Tibial nerve (tissue), 4 donors: ENCODE measurements around the gene FOSL2. TPM values are rescaled to one million over a fixed set of nuclear protein-coding genes. Genes with fewer than 3 reads are reported as not detected.
A peak's percentile ranks its signal among the peaks of the same experiment; 100 is the strongest.

Experiments used
- DNase-seq, 2 donors: peaks; one replicate each; pipeline ENCODE4 v3.0.0-alpha.2; 2019; ENCODE audit warnings: low spot score in 2 of 2
- H3K27ac ChIP-seq, 4 donors: fragments of 200-600 bp; sonication (generic) in 3 of 4; one replicate each; pipeline ENCODE4 v1.5.1; 2017 to 2019; ENCODE audit warnings: mild to moderate bottlenecking in 1 of 4
- H3K27me3 ChIP-seq, 2 donors: fragments of 200-600 bp; sonication (generic) in 1 of 2; one replicate each; pipeline versions ENCODE4 v1.5.1 to v1.6.0; 2017 to 2019
- H3K36me3 ChIP-seq, 3 donors: fragments of 200-600 bp; sonication (generic); one replicate each; pipeline ENCODE4 v1.5.1; 2018 to 2019
- H3K4me1 ChIP-seq, 4 donors: fragments of 200-600 bp; sonication (generic) in 3 of 4; one replicate each; pipeline ENCODE4 v1.5.1; 2017 to 2019
- H3K4me3 ChIP-seq, 4 donors: fragments of 200-600 bp; sonication (generic) in 3 of 4; one replicate each; pipeline ENCODE4 v1.5.1; 2017 to 2019; ENCODE audit warnings: mild to moderate bottlenecking in 1 of 4, moderate library complexity in 1 of 4
- H3K9me3 ChIP-seq, 4 donors: fragments of 200-600 bp; sonication (generic) in 3 of 4; one replicate each; pipeline ENCODE4 v1.5.1; 2017 to 2019
- EP300 ChIP-seq, 2 donors: sonication (generic); formaldehyde crosslinking; IDR thresholded peaks; one replicate each; pipeline ENCODE4 v1.6.1; 2017; ENCODE audit warnings: antibody characterized with exemption in 2 of 2, mild to moderate bottlenecking in 1 of 2
- POLR2A ChIP-seq, 2 donors: fragments of 450-650 bp; IDR thresholded peaks; one replicate each; pipeline ENCODE4 v1.6.1; 2017; ENCODE audit warnings: antibody characterized with exemption in 2 of 2, mild to moderate bottlenecking in 2 of 2, moderate library complexity in 2 of 2
- WGBS, 2 donors: methylation state at CpG; one replicate each; pipeline ENCODE4 v1.1.5; 2018; 5-methylcytosine and 5-hydroxymethylcytosine counted together
- total RNA-seq, 4 donors: library from RNA; depleted of rRNA; stranded (reverse); fragments of >200 nt; gene quantifications; one replicate each; pipeline ENCODE4 v1.1.0, GENCODE V29; 2016
- TF ChIP-seq, protein P1 (sequence below), 5 experiments: fragments of 200-600 bp in 3 of 5; fragments of 450-650 bp in 2 of 5; sonication (generic) in 3 of 5; IDR thresholded peaks; one replicate each; pipeline ENCODE4 v1.5.1; 2016 to 2019; ENCODE audit warnings: antibody characterized with exemption in 5 of 5, mild to moderate bottlenecking in 3 of 5, moderate library complexity in 2 of 5

FOSL2 gene
- total RNA-seq, 4 donors from 2014 or later: 141 to 207 (median 190) TPM

- Histone ChIP-seq H3K9me3 (no peaks in the 10 kb centered on the region), H3K4me3 (no peak overlapping the region), H3K27ac (no peak overlapping the region), H3K36me3 (no peaks in the 10 kb centered on the region), H3K27me3 (no peaks in the 10 kb centered on the region), H3K4me1 (peaks cover 0 to 18% (median 4%) of the 10 kb centered on the region in 4 donors)
- TF ChIP-seq EP300 (IDR thresholded peaks at IDR 0.05): no peak
- TF ChIP-seq, protein P1, sequence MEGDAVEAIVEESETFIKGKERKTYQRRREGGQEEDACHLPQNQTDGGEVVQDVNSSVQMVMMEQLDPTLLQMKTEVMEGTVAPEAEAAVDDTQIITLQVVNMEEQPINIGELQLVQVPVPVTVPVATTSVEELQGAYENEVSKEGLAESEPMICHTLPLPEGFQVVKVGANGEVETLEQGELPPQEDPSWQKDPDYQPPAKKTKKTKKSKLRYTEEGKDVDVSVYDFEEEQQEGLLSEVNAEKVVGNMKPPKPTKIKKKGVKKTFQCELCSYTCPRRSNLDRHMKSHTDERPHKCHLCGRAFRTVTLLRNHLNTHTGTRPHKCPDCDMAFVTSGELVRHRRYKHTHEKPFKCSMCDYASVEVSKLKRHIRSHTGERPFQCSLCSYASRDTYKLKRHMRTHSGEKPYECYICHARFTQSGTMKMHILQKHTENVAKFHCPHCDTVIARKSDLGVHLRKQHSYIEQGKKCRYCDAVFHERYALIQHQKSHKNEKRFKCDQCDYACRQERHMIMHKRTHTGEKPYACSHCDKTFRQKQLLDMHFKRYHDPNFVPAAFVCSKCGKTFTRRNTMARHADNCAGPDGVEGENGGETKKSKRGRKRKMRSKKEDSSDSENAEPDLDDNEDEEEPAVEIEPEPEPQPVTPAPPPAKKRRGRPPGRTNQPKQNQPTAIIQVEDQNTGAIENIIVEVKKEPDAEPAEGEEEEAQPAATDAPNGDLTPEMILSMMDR (IDR thresholded peaks at IDR 0.05): no peak
- no peak for TF ChIP-seq POLR2A (IDR thresholded peaks at IDR 0.05)
- DNase-seq: no peak
- 82 to 86% methylated on average over 15 of the region's 15 CpGs for WGBS, 2 donors
Measured at GRCh38 chr2:28450901-28451565, 58.4 kb downstream of the FOSL2 start.

DNA sequence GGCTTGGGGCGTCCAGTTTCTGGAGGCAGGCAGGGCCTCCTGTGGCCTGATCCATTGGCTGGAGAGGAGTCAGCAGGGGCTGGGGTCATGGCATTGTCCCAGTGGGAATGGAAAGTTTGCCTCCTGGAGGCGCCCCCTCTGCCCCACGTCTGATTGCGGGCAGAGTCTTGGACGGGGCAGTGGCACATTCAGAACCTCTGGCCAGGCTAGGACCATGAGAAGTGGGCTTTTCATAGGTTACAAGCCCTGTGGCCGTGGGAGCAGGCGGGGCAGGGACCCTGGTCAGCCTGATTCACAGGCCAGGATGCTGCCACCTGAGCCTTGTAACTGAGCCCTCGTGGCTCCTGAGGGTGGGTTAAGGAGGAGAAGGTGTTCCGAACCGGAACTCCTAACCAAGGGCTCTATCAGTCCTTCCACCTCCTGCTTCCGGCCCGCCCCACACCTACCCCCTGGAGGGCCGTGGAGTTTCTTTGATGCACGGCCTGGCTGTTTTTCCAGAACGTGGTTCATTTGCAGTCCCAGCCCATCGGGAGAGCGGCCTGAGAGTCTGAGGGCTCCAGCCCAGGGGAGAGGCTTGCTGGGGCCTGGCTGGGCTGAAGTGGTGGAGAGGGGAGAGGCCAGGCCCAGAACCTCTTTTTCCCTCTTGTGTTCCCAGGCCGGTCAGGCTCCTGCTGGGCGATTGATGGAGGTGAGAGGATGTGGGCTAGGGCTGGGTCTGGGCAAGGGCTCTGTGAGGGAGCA, 59.3 kb downstream of the FOSL2 start:
- no peak for TF ChIP-seq POLR2A (IDR thresholded peaks at IDR 0.05)
- TF ChIP-seq, protein P1 (IDR thresholded peaks at IDR 0.05): no peak
- TF ChIP-seq EP300 (IDR thresholded peaks at IDR 0.05): no peak

GRCh38 chr2:28452534-28453081, 60.0 kb downstream of the FOSL2 start:
- H3K4me3 ChIP-seq: no peak overlapping the region
- H3K36me3 ChIP-seq: no peaks in the 10 kb centered on the region
- H3K4me1 ChIP-seq: peaks cover 0 to 18% (median 4%) of the 10 kb centered on the region in 4 donors
- H3K9me3 ChIP-seq: no peaks in the 10 kb centered on the region
- H3K27me3 ChIP-seq: no peaks in the 10 kb centered on the region
- TF ChIP-seq, protein P1 (IDR thresholded peaks at IDR 0.05): peak; percentile 88 to 93 (median 92)
- TF ChIP-seq POLR2A (IDR thresholded peaks at IDR 0.05): no peak
- TF ChIP-seq EP300 (IDR thresholded peaks at IDR 0.05): peak in 1 of 2 donors; percentile 22
- WGBS, 2 donors: 32 to 43% methylated on average over 6 to 7 of the region's 7 CpGs
- H3K27ac ChIP-seq: no peak overlapping the region
- DNase-seq: peak; percentile 51 to 74

More for the DNA sequence above, 59.3 kb downstream of the FOSL2 start:
- H3K27me3 ChIP-seq: no peaks in the 10 kb centered on the region
- H3K36me3 ChIP-seq: no peaks in the 10 kb centered on the region
- whole genome bisulfite sequencing, 2 donors: 73 to 86% methylated on average over 13 to 18 of the region's 19 CpGs
- H3K4me1 ChIP-seq: peaks cover 0 to 18% (median 4%) of the 10 kb centered on the region in 4 donors
- no peak overlapping the region for H3K27ac ChIP-seq
- no peak overlapping the region for H3K4me3 ChIP-seq
- DNase-seq: no peak
- no peaks in the 10 kb centered on the region for H3K9me3 ChIP-seq

- WGBS, 2 donors: 91 to 92% methylated on average over 7 to 8 of the region's 8 CpGs
Measured at GRCh38 chr2:28453396-28453795, 60.7 kb downstream of the FOSL2 start.

More at GRCh38 chr2:28453396-28453795, 60.7 kb downstream of the FOSL2 start:
- no peak overlapping the region for H3K4me3 ChIP-seq
- H3K27me3 ChIP-seq: no peaks in the 10 kb centered on the region
- H3K4me1 ChIP-seq: peaks cover 0 to 12% (median 4%) of the 10 kb centered on the region in 4 donors
- no peaks in the 10 kb centered on the region for H3K9me3 ChIP-seq
- H3K27ac ChIP-seq: no peak overlapping the region
- no peak for DNase-seq
- no peaks in the 10 kb centered on the region for H3K36me3 ChIP-seq
- TF ChIP-seq, protein P1 (IDR thresholded peaks at IDR 0.05): no peak
